HG03565 (cell line): Measurements from ENCODE around the gene PADI2.

Source experiments
- ATAC-seq: cut with Tn5 transposase; IDR thresholded peaks from one replicate; pipeline ENCODE4 v1.9.1; 2021; ENCODE audit warnings: mild to moderate bottlenecking, moderate library complexity; ENCODE audit not compliant: unreplicated experiment

The PADI2 gene

DNA sequence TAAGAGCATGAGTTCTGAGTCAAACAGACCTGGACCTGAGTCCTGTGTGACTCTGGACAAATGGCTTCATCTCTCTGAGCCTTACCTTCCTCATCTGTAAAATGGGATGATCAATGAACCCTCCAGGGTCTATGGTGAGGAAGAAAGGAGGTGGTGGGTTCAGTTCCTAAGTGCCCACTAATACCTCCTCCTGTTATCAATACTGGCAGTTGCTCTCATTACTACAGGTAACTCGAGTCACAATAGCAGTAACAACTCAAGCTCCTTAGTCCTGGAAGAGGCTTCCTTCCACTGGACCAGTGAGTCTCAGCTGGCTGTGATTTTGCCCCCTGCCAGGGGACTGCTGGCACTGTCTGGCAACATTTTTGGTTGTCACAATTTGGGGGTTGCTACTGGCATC is 2.6 kb downstream of the PADI2 start:
- no peak for ATAC-seq

DNA sequence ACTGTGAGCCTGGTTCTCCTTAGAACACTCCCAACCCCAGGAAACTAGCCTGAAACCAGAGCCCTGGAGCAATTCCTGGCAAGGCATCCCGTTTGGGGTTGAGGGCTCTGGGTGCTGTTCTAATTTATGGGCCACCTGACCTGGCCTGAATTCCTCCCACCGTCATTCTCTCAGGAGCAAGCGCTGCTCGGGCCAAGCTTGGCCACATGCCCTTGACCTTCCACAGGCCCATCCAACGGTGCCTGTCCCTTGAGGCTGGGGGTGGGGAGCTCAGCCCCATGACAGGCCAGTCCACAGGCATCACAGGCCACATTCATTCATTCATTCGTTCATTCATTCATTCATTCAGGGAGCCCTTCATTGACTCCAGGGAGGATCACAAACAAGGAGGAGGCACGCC is 5.3 kb downstream of the PADI2 start:
- no peak for ATAC-seq

DNA sequence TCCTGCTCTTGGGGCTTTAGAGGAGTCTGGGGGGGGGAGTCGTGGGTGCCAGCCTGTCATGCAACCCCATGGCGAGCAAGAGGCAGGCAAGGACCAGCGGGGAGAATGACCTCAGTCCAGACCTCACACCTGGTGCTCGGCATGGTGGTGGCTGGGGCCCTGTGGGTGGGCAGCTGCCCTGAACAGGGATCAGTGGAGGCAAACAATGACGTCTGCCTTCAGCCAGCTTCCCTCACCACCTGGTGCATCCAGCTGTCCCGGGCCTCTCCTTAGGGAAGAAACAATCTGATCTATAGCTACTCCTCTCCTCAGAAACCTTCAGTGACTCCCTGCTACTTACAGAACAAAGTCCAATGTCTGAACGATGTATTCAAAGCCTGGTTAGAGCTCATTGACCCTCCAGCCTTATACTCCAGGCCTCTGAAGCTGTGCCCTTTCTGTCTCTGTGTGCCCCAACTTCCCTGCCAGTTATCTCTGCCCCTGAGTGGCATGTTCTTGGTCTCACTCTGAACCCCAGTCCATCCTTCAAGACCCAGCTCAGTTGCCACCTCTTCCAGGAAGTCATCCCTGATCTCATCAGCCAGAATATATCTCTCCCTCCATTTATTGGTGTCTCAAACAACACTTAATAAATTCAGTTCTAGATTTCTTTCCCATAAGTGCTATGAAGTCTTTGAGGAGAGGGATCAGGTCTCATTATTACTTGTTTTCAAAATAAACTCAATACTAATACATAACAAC is 6.6 kb downstream of the PADI2 start:
- ATAC-seq: no peak

DNA sequence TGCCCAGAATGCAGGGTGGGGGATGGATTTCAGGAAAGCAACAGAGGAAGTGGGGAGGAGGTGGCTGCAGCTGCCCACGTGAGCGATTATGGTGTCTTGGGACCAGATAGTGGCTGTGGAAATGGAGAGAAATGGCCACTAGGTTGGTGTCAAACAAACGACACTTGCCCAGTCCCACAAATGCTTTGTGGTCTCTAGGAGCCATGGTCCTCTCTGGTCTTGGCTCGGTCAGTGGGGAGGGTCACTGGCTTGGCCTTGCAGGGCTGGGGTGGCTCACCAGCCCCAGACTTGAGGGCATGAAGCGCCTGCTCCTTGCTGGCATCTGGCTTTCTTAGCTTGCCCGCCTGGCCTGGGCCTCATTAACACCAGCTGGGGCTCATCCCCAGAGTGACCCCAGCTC is 7.2 kb downstream of the PADI2 start:
- ATAC-seq: no peak

DNA sequence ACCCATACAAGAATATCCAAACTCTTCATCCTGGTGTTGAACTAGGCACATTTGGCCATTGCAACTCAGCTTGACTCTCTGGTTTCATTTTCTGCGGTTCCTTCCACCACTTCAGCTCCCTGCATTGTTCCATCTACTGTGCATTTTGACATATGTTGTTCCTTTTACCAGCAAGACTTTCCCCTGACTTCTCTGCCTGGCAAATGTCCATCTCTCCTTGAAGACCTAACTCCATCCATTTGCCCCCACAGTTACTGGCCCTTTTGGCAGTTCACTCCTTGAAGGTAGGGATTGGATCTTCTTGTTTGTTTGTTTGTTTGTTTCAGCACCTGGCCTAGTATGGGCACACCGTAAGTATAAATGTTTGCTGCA is 8.7 kb downstream of the PADI2 start:
- ATAC-seq: no peak

DNA sequence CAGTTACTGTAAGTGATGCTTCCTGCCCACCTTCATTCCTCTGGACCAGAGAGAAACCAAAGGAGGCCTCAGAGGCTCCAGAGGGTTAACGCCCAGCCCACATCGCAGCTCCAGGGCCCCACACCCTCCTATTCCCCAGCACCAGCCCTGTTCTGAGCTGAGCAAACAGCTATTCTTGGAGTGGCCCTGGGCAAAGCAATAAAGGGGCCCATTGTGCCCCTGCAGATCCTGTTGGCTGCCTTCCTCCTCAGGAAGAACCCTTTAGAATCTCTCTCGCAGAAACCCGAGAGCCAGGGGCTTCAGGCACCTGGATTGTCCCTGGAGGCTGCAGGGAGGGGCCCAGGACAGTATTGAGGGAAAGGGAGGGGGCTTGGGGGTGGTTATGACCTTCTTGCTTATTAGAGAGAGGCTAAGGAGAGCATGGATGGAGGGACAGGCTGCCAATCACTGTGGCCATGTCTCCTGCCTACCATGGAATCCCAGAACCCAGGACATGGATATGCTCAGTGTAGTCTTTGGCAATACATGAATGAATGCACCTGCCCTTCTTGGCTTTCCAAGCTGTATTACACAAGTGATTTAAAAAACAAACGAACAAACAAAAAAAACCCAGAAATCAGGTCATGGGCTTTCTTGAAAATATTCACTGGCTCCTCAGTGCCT is 9.2 kb downstream of the PADI2 start:
- ATAC-seq: no peak

DNA sequence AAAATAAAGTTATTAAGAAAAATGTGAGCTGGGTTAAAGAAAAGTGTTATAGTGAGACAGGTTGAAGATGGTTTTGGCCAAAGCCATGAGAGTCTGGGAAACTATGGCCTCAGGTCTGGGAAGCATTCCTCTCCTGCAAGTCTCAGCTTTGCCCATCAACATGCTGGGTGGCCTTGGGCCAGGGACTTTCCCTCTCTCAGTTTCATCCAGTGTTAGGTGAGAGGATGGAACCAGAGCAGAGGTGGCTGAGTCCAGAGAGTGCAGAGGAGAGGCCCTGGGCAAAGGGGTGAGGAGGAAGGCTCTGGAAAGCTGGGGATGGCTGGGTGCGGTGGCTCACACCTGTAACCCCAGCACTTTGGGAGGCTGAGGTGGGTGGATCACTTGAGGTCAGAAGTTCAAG is 10.5 kb downstream of the PADI2 start:
- ATAC-seq: no peak

DNA sequence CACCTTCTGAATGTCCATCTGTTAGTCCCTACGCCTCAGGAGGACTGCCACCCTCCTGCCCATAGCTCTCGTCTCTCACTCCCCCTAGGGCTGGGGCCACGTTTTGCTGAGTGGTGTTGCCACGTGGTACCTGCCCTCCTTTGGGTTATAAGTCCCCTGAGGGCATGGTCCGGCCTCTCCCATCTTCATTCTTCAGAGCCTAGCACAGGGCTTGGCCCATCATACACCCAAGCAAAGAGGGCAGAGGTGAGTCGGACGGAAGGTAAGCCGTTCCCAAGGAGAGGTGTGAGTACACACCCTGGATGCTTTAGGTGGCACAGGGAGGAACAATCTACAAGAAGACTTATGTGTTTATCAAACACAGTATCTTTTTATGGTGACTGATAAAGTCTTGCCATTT is 10.9 kb downstream of the PADI2 start:
- ATAC-seq: no peak

DNA sequence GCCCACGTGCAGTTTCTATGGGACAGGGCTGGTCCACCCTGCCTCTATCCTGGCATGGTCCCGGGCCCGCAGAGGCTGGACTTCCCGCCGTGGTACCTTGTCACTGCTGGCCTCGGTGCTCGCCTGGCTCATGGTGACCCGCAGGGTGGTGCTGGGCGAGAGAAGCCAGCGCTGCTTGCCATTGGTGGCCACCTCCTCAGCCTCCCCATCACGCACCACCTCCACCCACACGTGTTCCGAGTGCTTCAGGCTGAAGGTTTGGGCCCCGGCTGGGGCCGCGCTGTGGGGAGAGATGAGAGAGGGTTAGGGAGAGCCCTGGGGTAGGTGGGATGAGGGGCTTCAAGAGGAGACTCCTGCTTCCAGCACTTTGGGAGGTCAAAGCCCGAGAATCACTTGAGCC is 14.5 kb downstream of the PADI2 start:
- no peak for ATAC-seq

DNA sequence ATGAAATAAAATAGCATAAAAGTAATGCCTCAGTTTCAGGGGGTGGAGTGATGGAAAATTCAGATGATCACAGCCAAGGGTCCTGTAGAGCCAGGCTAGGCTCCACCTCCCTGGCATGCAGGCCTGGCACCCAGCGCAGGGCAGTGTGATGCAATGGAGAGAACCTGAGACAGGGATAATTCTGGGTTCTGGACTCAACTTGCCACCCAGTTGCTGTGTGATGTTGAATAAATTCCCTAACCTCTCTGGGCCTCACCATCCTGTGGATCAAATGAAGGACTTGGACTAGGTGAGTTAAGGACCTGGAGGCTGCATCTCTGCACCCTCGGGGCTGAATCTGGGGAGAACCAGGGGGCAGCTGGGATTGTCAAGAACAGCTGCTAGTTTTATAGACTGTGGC is 17.0 kb downstream of the PADI2 start:
- ATAC-seq: no peak

DNA sequence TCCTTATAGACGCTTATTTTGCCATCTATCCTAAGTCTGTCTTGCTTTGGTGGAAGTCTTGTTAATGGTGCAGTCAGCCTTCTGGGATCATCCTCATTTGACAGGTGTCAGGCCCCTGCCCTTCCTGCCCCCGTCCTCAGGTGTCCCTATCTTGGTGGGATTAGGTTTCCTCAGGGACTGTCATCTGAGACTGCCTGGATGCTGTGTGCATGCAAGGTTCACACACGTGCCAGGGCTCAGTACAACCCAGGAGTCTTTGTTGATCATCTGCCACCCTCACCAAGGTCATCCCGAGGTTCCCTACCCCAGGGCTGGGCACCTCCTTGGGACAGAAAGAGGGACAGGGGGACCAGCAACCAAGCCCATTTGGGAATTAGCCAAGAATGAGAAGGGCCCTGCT is 18.0 kb downstream of the PADI2 start:
- no peak for ATAC-seq

DNA sequence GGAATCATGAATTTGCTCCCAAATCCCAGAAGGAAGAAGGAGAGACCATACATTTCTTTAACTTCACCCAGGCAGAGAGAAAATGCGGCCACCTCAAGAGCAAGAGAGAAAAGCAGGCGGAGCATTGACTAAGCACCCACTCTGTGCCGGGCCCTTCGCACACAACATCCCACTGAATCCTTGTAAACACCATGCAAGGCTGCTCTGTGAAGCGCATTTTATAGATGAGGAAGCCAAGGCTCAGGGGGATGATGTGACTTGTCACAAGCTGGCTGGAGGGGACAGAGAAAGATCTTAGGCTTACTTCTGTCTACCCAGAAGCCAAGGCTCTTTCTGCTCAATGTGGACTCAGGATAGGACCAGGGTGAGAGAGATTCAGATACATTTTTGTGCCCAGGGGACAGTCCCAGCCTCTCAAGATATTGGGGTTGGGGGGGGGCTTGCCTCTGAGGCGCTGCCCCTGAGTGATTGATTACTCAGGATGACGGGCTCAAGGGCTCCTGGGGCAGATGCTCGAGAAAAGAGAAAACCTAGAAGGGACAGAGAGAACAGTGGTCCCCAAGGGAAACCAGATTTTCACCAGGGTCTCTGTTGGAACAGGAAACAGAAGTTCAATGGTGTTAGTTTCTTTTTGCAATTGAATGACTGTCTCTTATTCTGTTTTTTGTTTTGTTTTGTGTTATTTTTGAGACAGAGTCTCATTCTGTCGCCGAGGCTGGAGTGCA is 19.5 kb downstream of the PADI2 start:
- no peak for ATAC-seq

DNA sequence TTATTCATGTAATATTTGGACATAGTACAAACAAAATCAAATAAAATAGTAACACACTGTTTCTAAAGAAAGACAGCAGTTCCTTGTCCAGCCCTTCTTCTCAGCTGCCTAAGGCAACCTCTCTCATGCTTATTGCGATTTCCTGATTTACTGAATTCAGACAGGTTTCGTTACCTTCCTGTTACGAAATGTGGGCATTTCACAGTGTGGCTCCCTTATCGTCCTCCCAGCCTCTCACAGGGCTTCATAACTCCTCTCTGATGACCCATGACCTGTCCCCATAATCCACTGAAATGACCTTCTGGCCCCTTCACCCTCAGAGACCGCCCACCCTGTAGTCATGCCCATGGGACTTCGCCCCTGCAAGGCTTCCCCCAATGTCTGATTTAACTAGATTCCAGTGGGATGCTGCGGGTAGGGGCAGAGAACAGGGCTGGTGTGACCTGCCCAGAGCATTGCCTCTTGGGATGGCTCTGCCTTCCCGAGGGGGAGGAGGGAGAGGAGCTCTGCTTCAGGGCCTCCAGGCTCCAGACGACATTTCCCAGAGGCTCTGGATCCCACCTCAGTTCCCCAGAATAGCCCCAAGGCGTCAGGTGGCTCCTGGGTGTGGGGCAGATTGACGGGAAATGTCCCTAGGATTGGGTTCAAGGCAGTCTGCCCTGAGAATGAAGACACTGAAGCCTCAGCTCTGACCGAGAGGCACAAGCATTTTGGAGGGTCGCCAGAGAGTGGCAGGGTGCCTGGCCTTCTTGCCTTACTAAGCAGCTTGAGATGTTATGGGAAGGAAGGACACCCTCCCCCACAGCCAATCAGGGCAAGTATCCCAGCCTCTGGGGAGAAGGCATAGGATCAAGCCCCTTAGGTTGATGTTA is 20.6 kb downstream of the PADI2 start:
- no peak for ATAC-seq

DNA sequence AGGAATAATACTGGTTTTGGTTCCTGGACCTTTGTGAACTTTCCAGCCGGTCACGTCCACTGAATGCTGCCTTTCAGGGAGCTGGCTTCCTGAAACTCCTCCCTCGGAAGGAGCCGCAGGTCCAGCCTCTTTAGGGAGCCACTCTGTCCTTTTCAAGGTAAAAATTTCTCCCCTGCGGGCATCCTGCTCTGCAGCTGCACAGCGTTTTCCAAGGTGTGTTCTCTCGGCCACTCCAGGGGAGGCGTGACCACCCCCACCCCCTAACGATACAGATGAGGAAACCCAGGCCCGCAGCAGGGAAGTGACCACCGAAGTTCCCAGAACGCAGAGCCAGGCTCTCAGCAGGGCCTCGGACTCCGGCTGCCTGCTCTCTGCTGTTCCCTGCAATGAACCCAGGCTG is 21.5 kb downstream of the PADI2 start:
- ATAC-seq: no peak

DNA sequence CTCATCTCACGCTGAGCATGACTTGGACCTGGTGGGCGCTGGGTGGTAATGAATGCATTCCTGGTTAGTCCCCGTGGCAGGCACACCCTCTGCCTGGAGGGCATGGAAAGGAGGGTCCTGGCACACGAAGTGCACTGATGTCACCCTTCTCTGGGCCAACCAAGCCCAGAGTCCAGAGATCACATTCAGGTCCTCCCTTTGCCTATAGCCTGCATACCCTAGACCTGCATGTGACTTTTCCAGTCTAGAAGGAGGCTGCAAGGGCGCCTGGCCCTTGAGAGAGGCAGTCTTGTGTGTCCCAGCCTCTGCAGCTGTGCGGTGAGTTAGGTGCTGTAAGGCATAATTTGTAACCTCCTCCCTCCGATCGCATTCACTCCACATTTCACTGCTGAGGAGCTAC is 22.1 kb downstream of the PADI2 start:
- no peak for ATAC-seq

DNA sequence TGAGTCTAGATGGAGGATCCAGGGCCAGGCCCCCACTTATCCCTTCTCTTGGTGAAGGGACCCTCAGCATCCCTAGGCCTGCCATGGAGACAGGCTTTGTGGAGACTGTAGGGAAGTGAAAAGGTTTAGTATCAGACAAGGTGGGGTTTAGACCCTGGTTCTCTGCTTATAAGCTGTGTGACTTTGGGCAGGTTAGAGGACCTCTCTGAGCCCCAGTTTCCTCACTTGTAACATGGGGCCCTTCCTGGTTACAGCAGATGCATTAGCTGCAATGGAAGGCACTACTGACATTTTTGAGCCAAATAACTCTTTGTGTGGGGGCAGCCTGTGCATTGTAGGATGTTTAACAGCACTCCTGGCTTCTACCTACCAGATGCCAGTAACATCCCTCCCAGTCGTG is 22.7 kb downstream of the PADI2 start:
- ATAC-seq: no peak

DNA sequence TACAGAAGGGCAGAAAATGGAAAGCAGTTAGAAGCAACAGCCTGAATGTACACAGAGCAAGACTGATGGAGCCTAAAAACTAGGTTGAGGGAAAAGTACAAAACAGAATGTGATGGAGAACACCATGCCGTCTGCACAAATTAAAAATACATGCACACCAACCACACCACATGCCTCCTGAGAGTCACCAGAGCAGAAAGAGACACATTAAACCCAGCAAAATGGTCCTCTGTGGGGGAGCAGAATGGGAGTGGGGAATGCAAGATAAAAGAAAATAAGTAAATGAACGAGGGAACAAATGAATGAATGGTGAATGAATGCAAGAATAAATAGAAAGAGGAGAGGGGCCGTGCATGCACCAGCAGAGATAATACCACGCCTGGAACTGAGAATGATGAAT is 24.1 kb downstream of the PADI2 start:
- ATAC-seq: no peak

DNA sequence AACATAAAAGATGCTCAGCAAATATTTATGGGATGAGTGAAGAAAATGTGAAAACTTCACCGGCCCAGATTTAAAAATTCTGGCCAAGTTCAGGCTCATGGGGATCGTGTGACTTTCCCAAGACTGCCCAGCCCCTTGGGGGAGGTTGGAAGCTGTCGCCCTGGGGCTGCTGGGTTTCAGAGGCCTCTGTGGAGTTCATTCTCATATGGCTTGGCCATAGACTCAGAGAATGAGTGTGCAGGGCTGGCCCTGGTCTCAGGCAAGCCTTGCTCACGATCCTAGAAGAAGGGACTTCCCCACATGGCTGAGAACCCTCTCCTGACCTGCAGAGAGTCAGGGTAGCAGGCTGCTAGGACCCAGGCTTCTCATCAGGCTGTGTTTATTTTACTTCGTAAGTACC is 24.6 kb downstream of the PADI2 start:
- ATAC-seq: peak; percentile 69

DNA sequence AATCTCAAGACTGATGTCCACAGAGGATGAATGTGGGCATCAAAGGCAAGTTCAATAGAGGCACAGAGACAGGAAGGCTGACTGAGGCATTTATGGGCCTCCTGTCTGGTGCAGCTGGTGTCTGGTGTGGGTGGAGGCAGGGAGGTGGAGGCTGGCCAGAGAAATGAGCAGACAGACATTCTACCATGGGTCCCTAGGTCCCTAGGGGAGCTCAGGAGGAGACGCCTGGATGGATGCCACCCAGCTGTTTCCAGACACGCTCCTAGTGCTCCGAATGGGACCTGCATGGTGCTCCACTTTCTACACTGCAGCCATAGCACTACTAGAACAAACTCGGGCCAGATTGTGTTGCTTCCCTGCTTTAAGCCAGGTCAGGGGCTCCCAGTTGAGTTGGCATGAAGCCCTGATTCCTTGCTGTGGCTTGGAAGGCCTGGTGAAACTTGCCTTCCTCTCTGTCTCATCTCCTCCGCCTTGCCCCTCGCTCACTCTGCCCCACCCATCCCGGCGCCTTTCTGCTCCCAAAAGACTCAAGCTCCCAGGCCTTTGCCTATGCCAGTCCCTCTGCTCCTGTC is 25.3 kb downstream of the PADI2 start:
- ATAC-seq: no peak

DNA sequence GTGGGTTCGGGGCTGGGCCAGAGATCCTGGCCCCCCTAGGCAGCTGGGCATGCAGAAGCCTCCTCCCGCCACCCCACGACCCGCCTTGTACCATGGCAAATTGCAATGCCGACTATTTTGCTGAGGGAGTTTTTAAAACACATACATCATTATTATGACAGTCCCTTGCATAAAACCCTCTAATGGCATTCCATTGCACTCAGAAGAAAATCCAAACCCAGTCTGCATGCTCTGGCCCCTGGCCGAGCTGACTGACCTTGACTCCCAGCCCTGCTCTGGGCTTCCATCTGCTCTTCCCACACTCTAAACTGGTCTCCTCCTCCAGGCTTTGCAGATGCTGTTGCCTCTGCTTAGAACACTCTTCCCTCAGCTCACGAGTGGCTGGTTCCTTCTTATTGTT is 28.0 kb downstream of the PADI2 start:
- no peak for ATAC-seq

DNA sequence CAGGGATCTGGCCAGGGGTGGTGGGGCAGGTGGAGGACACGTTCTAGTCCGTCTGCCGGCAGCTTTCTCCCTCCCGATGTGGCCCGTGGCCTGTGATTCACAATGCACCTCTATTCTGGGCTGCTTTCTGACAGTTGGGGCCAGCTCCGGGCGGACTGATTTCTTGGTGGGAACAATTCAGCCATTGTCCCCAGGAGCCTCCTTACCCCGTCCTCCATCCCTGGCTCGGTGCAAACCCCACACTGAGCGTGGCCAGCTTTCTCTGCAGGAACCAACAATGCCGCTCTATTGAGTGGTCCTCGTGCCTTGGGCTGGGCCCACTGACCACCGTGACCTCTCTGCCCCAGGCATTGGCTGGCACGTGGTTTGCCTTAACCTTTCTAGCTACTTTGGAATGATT is 29.7 kb downstream of the PADI2 start:
- no peak for ATAC-seq
